SJCRH30 (cell line): Measurements from ENCODE around the gene SCNN1B. TPM values are rescaled to one million over a fixed set of nuclear protein-coding genes. Genes with fewer than 3 reads are reported as not detected.
"Not testable (repeated sequence)": the region's sequence is repeated elsewhere in the genome, so short reads cannot be mapped to it uniquely, and the experiment has no call there.

Experiments
- DNase-seq, 2 experiments: peaks; one replicate each; pipeline ENCODE4 v3.0.0-alpha.2; 2015 to 2020
- H3K27ac ChIP-seq: fragments of 250-450 bp; sonication (Bioruptor Pico); 2 replicates; pipeline ENCODE4 v1.5.1; 2020; ENCODE audit warnings: mild to moderate bottlenecking, moderate library complexity
- H3K27me3 ChIP-seq: fragments of 250-450 bp; sonication (Bioruptor Pico); 2 replicates; pipeline ENCODE4 v1.5.1; 2020; ENCODE audit warnings: mild to moderate bottlenecking, moderate library complexity
- H3K36me3 ChIP-seq: fragments of 250-450 bp; sonication (Bioruptor Pico); 2 replicates; pipeline ENCODE4 v1.5.1; 2020; ENCODE audit warnings: mild to moderate bottlenecking, moderate library complexity
- H3K4me1 ChIP-seq: fragments of 250-450 bp; sonication (Bioruptor Pico); 2 replicates; pipeline ENCODE4 v1.5.1; 2020; ENCODE audit warnings: mild to moderate bottlenecking, moderate library complexity
- H3K4me3 ChIP-seq: fragments of 250-450 bp; sonication (Bioruptor Pico); 2 replicates; pipeline ENCODE4 v1.5.1; 2020; ENCODE audit warnings: mild to moderate bottlenecking, moderate library complexity
- H3K9me3 ChIP-seq: fragments of 250-450 bp; sonication (Bioruptor Pico); replicated peaks from 2 replicates; pipeline ENCODE4 v1.5.1; 2020; ENCODE audit warnings: mild to moderate bottlenecking, moderate library complexity
- total RNA-seq: library from RNA; depleted of rRNA; stranded (reverse); fragments of >200 nt; shearing (Covaris generic); gene quantifications from 2 replicates; pipeline ENCODE4 v1.2.3, GENCODE V29; 2014

Gene SCNN1B
- total RNA-seq, 1 experiment from 2014 or later = not detected

DNA sequence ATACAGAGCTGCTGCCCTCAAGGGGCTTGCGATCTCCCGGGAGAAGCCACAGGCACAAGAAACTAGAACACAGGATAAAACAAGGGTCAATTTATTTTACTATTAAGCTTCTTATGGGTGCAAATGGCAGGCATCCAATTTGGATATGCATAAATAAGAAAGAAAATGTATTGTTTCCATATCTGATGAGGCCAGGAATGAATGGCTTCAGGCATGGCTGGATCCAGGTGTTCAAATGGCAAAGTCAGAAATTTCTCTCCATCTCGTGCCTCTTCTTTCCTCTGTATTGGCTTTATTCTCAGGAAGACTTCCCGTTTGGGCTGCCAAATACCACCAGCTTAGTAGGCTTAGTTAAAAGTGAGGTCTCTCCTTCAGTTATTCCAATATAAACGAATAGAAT is 43.1 kb downstream of the SCNN1B start:
- Histone ChIP-seq H3K36me3 (no peaks in the 10 kb centered on the region), H3K9me3 (no peaks in the 10 kb centered on the region), H3K4me3 (no peak overlapping the region), H3K4me1 (no peaks in the 10 kb centered on the region), H3K27me3 (no peaks in the 10 kb centered on the region), H3K27ac (no peak overlapping the region)
- DNase-seq = no peak

DNA sequence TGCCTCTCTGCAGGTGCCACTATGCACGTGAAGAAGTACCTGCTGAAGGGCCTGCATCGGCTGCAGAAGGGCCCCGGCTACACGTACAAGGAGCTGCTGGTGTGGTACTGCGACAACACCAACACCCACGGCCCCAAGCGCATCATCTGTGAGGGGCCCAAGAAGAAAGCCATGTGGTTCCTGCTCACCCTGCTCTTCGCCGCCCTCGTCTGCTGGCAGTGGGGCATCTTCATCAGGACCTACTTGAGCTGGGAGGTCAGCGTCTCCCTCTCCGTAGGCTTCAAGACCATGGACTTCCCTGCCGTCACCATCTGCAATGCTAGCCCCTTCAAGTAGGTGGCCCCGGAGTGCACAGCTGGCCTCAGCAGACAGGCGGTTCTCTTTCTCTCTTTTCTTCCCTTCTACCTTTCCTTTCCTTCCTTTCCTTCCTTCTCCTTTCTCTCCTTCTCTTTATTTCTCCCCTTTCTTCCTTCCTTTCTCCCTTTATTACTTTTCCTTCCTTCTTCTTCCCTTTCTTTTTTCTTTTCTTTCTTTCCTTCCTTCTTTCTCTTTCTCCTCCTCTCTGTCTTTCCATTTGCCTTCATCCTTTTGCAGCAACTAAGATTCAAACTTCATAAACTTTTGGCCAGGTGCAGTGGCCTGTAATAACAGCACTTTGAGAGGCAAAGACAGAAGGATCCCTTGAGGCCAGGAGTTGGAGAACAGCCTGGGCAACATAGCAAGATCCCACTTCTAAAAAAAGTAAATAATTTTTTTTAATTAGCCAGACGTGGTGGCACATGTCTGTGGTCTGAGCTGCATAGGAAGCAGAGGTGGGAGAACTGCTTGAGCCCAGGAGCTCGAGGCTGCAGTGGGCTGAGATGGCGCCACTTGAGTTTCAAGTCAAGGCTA is 46.7 kb downstream of the SCNN1B start:
- Histone ChIP-seq H3K27ac (no peak overlapping the region), H3K27me3 (no peaks in the 10 kb centered on the region), H3K36me3 (no peaks in the 10 kb centered on the region), H3K9me3 (no peaks in the 10 kb centered on the region), H3K4me3 (no peak overlapping the region), H3K4me1 (no peaks in the 10 kb centered on the region)
- DNase-seq = no peak

DNA sequence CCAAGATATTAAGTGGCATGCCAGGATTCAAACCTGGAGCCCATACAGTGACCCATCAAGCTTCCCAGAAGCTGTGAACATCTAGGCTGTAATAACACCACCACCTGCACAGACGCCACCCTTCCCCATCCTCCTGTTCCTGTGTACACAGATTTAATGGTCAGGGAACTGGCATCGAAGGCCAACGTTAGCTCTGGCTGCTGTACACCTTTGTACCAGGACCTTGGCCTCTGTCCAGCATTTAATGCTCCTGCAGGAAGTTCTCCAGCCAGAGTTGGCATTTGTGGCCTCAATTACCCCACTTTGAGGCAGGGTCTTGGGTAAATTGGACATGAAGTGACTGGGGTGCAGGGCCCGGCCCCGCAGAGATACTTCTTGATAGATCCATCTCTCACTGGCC is 49.3 kb downstream of the SCNN1B start:
- Histone ChIP-seq H3K4me3 (no peak overlapping the region), H3K27me3 (no peaks in the 10 kb centered on the region), H3K36me3 (no peaks in the 10 kb centered on the region), H3K9me3 (no peaks in the 10 kb centered on the region), H3K27ac (no peak overlapping the region), H3K4me1 (no peaks in the 10 kb centered on the region)
- DNase-seq = no peak

DNA sequence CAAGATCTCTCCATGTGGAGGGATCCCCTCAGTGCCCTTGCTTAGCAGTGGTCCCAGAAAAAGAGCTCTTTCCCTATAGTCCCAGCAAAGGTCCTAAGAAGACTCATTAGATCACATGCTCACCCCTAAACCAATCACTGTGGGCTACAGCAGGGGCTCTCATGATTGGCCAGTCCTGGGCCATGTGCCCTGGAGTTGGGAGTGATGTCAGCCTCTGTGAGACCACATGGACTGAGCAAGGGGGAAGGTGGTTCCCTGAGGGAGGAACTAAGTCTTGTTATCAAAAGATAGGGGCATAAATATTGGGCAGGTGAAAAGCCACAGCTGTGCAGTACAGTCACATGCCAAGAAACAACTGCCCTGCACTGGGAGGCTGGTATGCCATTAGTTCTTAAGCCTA is 51.3 kb downstream of the SCNN1B start:
- Histone ChIP-seq H3K4me1 (no peaks in the 10 kb centered on the region), H3K9me3 (no peaks in the 10 kb centered on the region), H3K36me3 (no peaks in the 10 kb centered on the region), H3K4me3 (no peak overlapping the region), H3K27ac (no peak overlapping the region), H3K27me3 (no peaks in the 10 kb centered on the region)
- DNase-seq = peak in 1 of 2 experiments; percentile 19

DNA sequence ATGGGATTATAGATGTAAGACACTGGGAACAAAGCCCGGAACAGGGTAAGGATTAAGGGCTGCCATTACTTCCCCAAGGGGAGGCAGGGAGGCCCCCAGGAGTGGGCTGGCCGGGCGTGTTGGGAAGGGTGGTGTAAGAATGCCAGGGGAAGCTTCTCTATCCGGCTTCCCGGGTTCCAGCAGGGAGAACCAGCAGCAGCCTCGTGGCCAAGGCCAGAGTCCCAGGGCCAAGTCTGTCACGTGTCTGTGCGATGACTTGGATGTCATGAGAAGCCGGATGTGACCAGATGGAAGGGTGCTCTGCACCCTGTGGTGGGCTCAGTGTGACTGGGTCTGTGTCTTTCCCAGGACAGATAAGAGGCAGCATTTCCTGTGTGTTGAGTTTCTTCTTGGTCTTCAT is 52.1 kb downstream of the SCNN1B start:
- no peak overlapping the region for H3K4me3 ChIP-seq
- no peak for DNase-seq
- H3K27me3 ChIP-seq = no peaks in the 10 kb centered on the region
- H3K27ac ChIP-seq = no peak overlapping the region
- no peaks in the 10 kb centered on the region for H3K9me3 ChIP-seq
- H3K36me3 ChIP-seq = no peaks in the 10 kb centered on the region
- H3K4me1 ChIP-seq = no peaks in the 10 kb centered on the region

DNA sequence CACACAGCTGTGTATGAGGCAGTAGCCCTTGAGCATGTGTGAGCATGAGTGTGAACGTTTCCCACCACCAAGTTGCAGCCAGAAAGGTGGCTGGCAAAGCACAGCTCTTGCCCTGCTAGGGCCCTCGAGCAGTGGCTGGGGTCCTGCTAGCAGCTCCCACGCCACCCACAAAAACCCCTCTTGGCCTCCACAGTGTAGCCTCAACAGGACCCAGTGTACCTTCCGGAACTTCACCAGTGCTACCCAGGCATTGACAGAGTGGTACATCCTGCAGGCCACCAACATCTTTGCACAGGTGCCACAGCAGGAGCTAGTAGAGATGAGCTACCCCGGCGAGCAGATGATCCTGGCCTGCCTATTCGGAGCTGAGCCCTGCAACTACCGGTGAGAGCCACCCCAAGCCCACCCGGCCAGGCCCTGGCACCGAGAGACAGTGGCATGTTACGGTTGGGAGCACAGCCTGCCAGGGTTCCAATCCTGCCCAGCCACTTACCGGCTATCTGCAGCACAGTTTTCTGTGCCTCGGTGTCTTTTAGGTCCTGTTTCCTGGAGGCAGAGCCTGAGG is 53.1 kb downstream of the SCNN1B start:
- Histone ChIP-seq H3K27ac (no peak overlapping the region), H3K27me3 (no peaks in the 10 kb centered on the region), H3K9me3 (no peaks in the 10 kb centered on the region), H3K4me1 (no peaks in the 10 kb centered on the region), H3K36me3 (no peaks in the 10 kb centered on the region), H3K4me3 (no peak overlapping the region)
- DNase-seq = no peak

DNA sequence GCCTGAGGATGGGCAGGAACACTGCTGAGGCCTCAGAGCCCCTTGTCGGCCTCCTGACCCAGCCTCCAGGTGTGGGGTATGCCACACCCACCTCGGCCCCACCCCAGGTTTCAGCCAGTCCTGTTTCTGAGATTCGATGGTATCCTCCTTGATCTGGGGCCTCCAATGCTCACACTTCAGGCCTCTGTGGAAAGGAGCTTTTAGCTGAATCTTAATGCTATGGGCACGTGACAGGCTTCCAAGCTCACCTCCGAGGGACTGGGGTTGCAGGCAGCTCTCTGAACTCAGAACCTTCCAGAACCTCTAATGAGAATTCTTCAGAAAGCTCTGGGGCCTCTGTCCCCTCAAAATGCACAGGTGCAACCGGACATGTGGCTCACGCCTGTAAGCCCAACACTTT is 54.8 kb downstream of the SCNN1B start:
- Histone ChIP-seq H3K9me3 (no peaks in the 10 kb centered on the region), H3K36me3 (no peaks in the 10 kb centered on the region), H3K4me1 (no peaks in the 10 kb centered on the region), H3K4me3 (no peak overlapping the region), H3K27ac (no peak overlapping the region), H3K27me3 (no peaks in the 10 kb centered on the region)
- no peak for DNase-seq

DNA sequence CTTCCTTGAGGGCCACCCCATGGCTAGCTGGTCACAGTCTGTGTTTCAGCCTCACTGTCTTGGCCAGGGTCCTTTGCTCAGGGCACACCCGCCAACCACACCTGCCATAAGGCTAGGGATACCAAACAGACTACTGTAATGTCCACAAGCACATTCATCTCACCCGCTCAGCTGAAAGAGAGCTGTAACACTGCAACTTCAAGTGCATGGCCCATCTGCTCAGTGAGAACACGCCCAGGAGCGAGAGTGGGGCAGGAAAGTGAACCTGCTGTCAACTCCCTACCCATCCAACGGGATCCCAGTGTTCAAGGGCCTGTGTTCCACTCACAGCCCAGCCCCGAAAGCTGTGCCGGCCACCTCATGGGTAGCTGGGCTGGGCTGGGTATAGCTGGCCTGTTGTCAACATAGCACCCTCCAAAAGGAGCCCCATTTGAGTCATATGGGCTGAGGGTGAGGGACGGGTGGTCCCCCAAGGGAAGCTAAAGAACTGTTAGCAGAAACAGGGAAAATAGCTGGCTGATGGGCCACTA is 55.7 kb downstream of the SCNN1B start:
- Histone ChIP-seq H3K4me3 (no peak overlapping the region), H3K27ac (no peak overlapping the region), H3K27me3 (no peaks in the 10 kb centered on the region), H3K9me3 (no peaks in the 10 kb centered on the region), H3K36me3 (no peaks in the 10 kb centered on the region), H3K4me1 (no peaks in the 10 kb centered on the region)
- no peak for DNase-seq

DNA sequence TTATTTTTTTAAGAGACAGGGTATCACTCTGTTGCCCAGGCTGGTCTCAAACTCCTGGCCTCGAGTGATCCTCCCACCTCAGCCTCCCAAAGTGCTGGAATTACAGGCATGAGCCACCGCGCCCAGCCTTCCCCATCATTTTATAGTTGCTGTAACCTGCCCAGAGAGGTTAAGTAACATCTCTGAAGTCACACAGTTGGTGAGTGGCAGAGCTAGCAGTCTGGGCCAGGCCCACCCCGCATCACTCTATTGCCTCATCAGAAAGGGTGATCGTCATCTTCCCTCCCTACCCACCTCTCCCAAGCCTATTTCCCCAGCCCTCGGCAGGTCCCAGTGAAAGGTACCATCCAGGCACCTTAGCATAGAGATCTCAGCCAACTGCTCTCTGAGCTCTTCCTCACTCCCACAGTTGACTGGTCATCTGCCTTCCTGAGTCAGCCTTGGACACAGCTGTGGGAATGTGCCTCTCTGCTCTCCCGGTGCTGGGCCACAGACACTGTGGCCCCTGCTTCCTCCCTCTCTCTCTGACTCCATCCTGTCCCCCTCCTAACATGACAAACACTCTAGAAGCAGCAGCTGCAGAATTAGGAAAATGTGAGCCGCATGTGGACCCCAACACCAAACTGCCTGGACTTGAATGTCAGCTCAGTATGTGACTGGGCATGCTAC is 57.1 kb downstream of the SCNN1B start:
- Histone ChIP-seq H3K9me3 (no peaks in the 10 kb centered on the region), H3K36me3 (no peaks in the 10 kb centered on the region)
- DNase-seq = no peak

DNA sequence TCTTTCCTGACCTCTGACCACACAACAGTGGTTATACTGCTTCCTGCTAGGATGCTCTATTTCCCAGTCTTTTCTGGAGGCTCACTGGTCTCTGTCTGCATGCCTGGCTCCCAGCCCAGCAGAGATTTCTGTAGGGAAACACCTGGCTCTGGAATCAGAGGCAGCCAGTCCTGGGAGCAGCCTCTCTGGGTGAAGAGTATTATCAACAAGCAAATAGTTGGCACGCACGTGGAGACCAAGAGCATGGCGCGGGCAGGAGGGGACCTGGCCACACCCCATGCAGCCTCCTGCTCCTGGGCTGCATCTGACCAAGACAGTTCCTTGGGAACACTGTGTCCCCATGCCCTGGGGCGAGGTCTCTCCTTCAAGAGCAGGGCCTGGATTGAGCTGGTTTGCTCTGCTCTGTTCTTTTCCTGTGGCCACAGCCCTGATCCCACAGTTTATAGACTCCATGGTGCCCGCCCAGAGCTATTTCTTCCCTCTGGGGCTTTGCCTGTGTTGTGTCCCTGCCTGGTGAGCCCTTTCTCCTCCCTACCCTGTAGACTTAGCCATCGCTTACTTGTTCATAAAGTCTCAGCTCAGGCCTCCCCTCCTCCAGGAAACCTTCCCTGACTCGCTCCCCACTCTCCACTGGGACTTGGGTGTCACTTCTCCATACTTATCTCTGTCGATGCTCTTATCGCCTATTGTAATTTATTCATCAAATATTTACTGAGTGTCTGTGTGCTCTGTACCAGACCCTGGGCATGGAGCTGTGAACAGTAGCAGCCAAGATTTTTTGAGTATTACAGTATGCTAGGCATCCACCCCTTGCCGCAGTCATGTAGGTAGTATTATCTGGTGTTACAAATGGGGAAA is 60.6 kb downstream of the SCNN1B start:
- Histone ChIP-seq H3K4me1 (no peaks in the 10 kb centered on the region), H3K9me3 (no peaks in the 10 kb centered on the region), H3K36me3 (no peaks in the 10 kb centered on the region), H3K27me3 (no peaks in the 10 kb centered on the region), H3K4me3 (no peak overlapping the region), H3K27ac (no peak overlapping the region)
- DNase-seq = no peak

More for the DNA sequence above, 57.1 kb downstream of the SCNN1B start:
- Histone ChIP-seq H3K4me1 (no peaks in the 10 kb centered on the region), H3K27me3 (no peaks in the 10 kb centered on the region), H3K4me3 (no peak overlapping the region), H3K27ac (no peak overlapping the region)

DNA sequence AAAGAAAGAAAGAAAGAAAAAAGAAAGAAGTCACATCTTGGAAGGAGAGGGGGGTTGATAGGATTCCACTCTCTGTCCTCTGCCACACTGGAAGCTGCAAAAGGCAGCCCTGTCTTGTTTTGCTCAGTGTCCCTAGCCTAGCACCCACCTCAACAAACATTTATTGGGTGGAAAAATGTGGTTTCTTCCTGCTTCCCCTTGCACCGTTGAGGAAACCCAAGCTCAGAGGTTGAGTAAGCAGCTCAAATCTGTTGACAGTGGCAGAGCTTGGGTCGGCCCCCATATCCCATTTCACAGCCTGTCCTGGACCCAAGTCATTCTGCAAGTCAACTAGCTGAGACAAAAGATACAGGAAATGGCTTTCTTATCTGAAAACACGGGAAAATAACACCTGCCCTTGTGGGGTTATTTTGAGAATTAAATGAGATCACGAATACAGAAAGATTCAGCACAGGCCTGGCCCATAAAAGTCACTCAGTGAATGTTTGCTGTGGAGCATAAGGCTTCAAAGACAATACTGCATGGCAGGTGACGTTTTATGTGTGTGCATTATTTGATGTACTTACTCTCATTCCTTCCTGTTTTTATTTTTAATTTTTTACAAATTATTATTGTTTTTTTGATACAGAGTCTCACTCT is 63.6 kb downstream of the SCNN1B start:
- Histone ChIP-seq H3K27me3 (no peaks in the 10 kb centered on the region), H3K27ac (no peak overlapping the region), H3K4me1 (no peaks in the 10 kb centered on the region), H3K9me3 (no peaks in the 10 kb centered on the region), H3K36me3 (no peaks in the 10 kb centered on the region), H3K4me3 (no peak overlapping the region)
- DNase-seq = peak in 1 of 2 experiments; percentile 18

DNA sequence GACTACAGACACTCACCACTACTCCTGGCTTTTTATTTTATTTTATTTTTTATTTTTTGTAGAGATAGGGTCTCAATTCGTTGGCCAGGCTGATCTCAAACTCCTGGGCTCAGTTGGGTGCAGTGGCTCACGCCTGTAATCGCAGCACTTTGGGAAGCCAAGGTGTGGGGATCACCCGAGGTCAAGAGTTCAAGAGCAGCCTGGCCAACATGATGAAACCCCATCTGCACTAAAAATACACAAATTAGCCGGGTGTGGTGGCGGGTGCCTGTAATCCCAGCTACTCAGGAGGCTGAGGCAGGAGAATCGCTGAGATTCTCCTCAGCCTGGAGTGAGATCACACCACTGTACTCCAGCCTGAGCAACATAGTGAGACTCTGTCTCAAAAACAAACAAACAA is 64.2 kb downstream of the SCNN1B start:
- H3K4me1 ChIP-seq, H3K36me3 ChIP-seq, H3K9me3 ChIP-seq, H3K4me3 ChIP-seq, H3K27ac ChIP-seq, DNase-seq, H3K27me3 ChIP-seq: not testable (repeated sequence)

DNA sequence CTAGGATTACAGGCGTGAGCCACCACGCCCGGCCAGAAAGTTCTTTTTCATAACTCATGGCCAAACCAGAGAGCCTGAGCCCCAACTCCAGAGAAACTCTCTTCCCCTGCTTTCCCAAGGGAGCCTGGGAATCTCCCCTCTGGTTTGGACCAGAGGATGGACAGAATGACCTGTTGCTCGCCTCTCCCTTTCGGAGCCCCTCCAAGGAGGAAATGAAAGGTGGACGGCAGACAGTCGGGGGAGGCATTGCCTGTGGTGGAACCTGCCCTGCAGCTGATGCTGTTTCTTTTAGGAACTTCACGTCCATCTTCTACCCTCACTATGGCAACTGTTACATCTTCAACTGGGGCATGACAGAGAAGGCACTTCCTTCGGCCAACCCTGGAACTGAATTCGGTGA is 65.5 kb downstream of the SCNN1B start:
- H3K27me3 ChIP-seq = no peaks in the 10 kb centered on the region
- no peak overlapping the region for H3K27ac ChIP-seq
- no peaks in the 10 kb centered on the region for H3K4me1 ChIP-seq
- H3K4me3 ChIP-seq = no peak overlapping the region
- no peak for DNase-seq
- no peaks in the 10 kb centered on the region for H3K9me3 ChIP-seq
- no peaks in the 10 kb centered on the region for H3K36me3 ChIP-seq

DNA sequence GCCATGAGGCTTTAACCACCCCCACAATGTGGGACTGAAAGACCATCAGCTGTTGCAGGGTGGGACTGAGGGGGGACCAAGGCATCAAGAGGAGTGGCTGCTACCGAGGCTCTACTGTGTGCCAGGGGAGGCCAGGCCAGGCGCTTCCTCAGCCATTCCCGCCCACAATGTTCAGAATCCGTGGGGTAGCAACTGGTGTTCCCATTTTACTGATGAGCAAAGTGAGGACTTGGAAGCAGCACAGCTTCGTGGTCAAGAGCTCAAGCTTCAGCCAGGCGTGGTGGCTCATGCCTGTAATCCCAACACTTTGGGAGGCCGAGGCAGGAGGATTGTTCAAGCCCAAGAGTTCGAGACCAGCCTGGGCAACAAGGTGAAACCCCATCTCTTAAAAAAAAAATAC is 65.9 kb downstream of the SCNN1B start:
- Histone ChIP-seq H3K27me3 (no peaks in the 10 kb centered on the region), H3K9me3 (no peaks in the 10 kb centered on the region), H3K27ac (no peak overlapping the region), H3K4me1 (no peaks in the 10 kb centered on the region), H3K4me3 (no peak overlapping the region), H3K36me3 (no peaks in the 10 kb centered on the region)
- DNase-seq = no peak
